A549 (cell line): Measurements from ENCODE around the gene OPCML. TPM values are rescaled to one million over a fixed set of nuclear protein-coding genes. Genes with fewer than 3 reads are reported as not detected.

Experiments used
- ATAC-seq, 2 experiments: fragments of 200-7000 bp in 1 of 2; fragments of >200 bp in 1 of 2; cut with Nextera tagmentation in 1 of 2; cut with Tn5 transposase in 1 of 2; 3 replicates each; pipeline versions ENCODE4 v1.8.0 to v1.9.1; 2018 to 2020; ENCODE audit warnings: mild to moderate bottlenecking in 1 of 2, moderate library complexity in 1 of 2
- CTCF ChIA-PET: fragments of 300-600 bp; sonication (Branson Sonifier 250); formaldehyde crosslinking; extraction: SDS; loops from one replicate; lab custom pipeline; 2021; ENCODE audit warnings: antibody characterized with exemption, inconsistent platforms; lab: Yijun Ruan, JAX
- POLR2A ChIA-PET: fragments of 350-600 bp; formaldehyde crosslinking; extraction: SDS; loops from one replicate; lab custom pipeline; 2021; ENCODE audit warnings: antibody characterized with exemption, inconsistent platforms; lab: Yijun Ruan, JAX
- DNase-seq, 2 experiments: peaks; one replicate each; pipeline versions ENCODE4 v3.0.0 to v3.0.0-alpha.2; 2011 to 2016; ENCODE audit warnings: low read depth in 1 of 2, low spot score in 1 of 2
- FAIRE-seq: peaks from 2 replicates; lab custom pipeline; 2011; peaks lifted over from hg19 to GRCh38; lab: Jason Lieb, UNC
- H3K27ac ChIP-seq, 2 experiments: fragments of >200 bp; sonication (Bioruptor Twin); formaldehyde crosslinking; 3 replicates each; pipeline ENCODE4 v1.5.1; 2016 to 2017
- H3K4me1 ChIP-seq: fragments of >200 bp; sonication (Bioruptor Twin); formaldehyde crosslinking; 3 replicates; pipeline ENCODE4 v1.6.1; 2016
- H3K4me2 ChIP-seq: fragments of >200 bp; sonication (Bioruptor Twin); formaldehyde crosslinking; 3 replicates; pipeline ENCODE4 v1.6.1; 2016
- H3K4me3 ChIP-seq: fragments of >200 bp; sonication (Bioruptor Twin); formaldehyde crosslinking; 3 replicates; pipeline ENCODE4 v1.5.1; 2016
- H3K9me3 ChIP-seq: fragments of >200 bp; sonication (Bioruptor Twin); formaldehyde crosslinking; 3 replicates; pipeline ENCODE4 v1.6.1; 2016
- ATOH8 ChIP-seq: fragments of 250-450 bp; sonication (Bioruptor Pico); IDR thresholded peaks from 2 replicates; pipeline ENCODE4 v1.5.0; 2020; ENCODE audit warnings: low read depth, mild to moderate bottlenecking, moderate library complexity
- BCL3 ChIP-seq: fragments of >200 bp; sonication (Bioruptor Twin); formaldehyde crosslinking; IDR thresholded peaks from 3 replicates; pipeline ENCODE4 v1.6.1; 2016
- CBX8 ChIP-seq: fragments of 200-600 bp; sonication (generic); IDR thresholded peaks from 2 replicates; pipeline ENCODE4 v1.6.1; 2016
- CEBPB ChIP-seq, 2 experiments: fragments of >200 bp in 1 of 2; sonication (Bioruptor Twin) in 1 of 2; formaldehyde crosslinking in 1 of 2; IDR thresholded peaks; 2 replicates each; pipeline ENCODE4 v1.6.1; 2012 to 2016
- CTCF ChIP-seq: fragments of >200 bp; sonication (Bioruptor Twin); formaldehyde crosslinking; IDR thresholded peaks from 3 replicates; pipeline ENCODE4 v1.5.1; 2016
- EHF ChIP-seq: fragments of 250-450 bp; sonication (Bioruptor Pico); IDR thresholded peaks from 2 replicates; pipeline ENCODE4 v1.5.0; 2020; ENCODE audit warnings: mild to moderate bottlenecking
- FOXS1 ChIP-seq: fragments of 250-450 bp; sonication (Bioruptor Pico); IDR thresholded peaks from 2 replicates; pipeline ENCODE4 v1.5.0; 2020; ENCODE audit warnings: mild to moderate bottlenecking, moderate library complexity
- HEYL ChIP-seq: fragments of 250-450 bp; sonication (Bioruptor Pico); IDR thresholded peaks from 2 replicates; pipeline ENCODE4 v1.8.0; 2021; ENCODE audit warnings: mild to moderate bottlenecking, moderate library complexity
- HOXB13 ChIP-seq: fragments of 250-450 bp; sonication (Bioruptor Pico); IDR thresholded peaks from 2 replicates; pipeline ENCODE4 v1.5.0; 2020; ENCODE audit warnings: low read depth, mild to moderate bottlenecking, moderate library complexity
- JUN ChIP-seq, 2 experiments: fragments of >200 bp; sonication (Bioruptor Twin); formaldehyde crosslinking; IDR thresholded peaks; 2 replicates in 1 of 2; 3 replicates in 1 of 2; pipeline ENCODE4 v1.6.1; 2016 to 2017
- KDM1A ChIP-seq: fragments of 200-600 bp; sonication (generic); IDR thresholded peaks from 2 replicates; pipeline ENCODE4 v1.6.1; 2016; ENCODE audit warnings: low read depth, mild to moderate bottlenecking
- MAX ChIP-seq: IDR thresholded peaks from 2 replicates; pipeline ENCODE4 v1.6.1; 2012
- NPAS2 ChIP-seq: fragments of 250-450 bp; sonication (Bioruptor Pico); IDR thresholded peaks from 2 replicates; pipeline ENCODE4 v1.8.0; 2022; ENCODE audit warnings: mild to moderate bottlenecking, moderate library complexity, borderline replicate concordance
- PBX3 ChIP-seq: IDR thresholded peaks from 2 replicates; pipeline ENCODE4 v1.6.1; 2012
- POLR2A ChIP-seq: IDR thresholded peaks from 2 replicates; pipeline ENCODE4 v1.6.1; 2012; ENCODE audit warnings: mild to moderate bottlenecking, low read length
- POLR2AphosphoS2 ChIP-seq: conservative IDR thresholded peaks from 2 replicates; pipeline ENCODE4 v1.6.1; 2012; ENCODE audit warnings: low read length, improper control_type of control experiment, inconsistent platforms
- RARB ChIP-seq: fragments of 250-450 bp; sonication (Bioruptor Pico); IDR thresholded peaks from 2 replicates; pipeline ENCODE4 v1.8.0; 2021; ENCODE audit warnings: mild to moderate bottlenecking, moderate library complexity
- REST ChIP-seq: fragments of 200-600 bp; sonication (generic); IDR thresholded peaks from 2 replicates; pipeline ENCODE4 v1.6.1; 2016; ENCODE audit warnings: antibody characterized with exemption, mild to moderate bottlenecking, moderate library complexity
- RFX5 ChIP-seq: fragments of 450-650 bp; IDR thresholded peaks from 2 replicates; pipeline ENCODE4 v1.7.1; 2014; ENCODE audit warnings: antibody characterized with exemption, mild to moderate bottlenecking, moderate library complexity
- ZFP36 ChIP-seq: fragments of 450-650 bp; IDR thresholded peaks from 2 replicates; pipeline ENCODE4 v1.6.1; 2014; ENCODE audit warnings: borderline replicate concordance; ENCODE audit not compliant: partially characterized antibody
- WGBS: methylation state at CpG from one replicate; pipeline ENCODE4 v1.1.6; 2017; ENCODE audit errors: missing lambda C conversion rate; 5-methylcytosine and 5-hydroxymethylcytosine counted together
- polyA plus RNA-seq, 4 experiments: library from polyadenylated mRNA; depleted of rRNA in 3 of 4; stranded (reverse); fragments of >200 nt; fragmentation: RNase III in 1 of 4; extraction: RNeasy Plus Mini Kit Qiagen cat#74134 plus additional on column Dnase treatment in 1 of 4; gene quantifications; 2 replicates in 3 of 4; 3 replicates in 1 of 4; pipeline ENCODE4 v1.2.3, GENCODE V29; 2011 to 2017

The OPCML gene
- polyA plus RNA-seq, 2 of the 4 experiments (the other 2 are of a cell fraction) = not detected

- 38% methylated on average over 12 of the region's 12 CpGs for WGBS
Observed at GRCh38 chr11:133162227-133162626, 370.1 kb downstream of the OPCML start.

GRCh38 chr11:133160754-133161153 lies 371.5 kb downstream of the OPCML start:
- no peak overlapping the region for H3K27ac ChIP-seq
- H3K4me3 ChIP-seq = no peak overlapping the region
- CTCF ChIA-PET = no interaction called here
- no peak for FAIRE-seq
- no peak for DNase-seq
- TF ChIP-seq BCL3 = no peak
- TF ChIP-seq POLR2AphosphoS2 = no peak
- no peak for TF ChIP-seq FOXS1 (CRISPR knock-in tag)
- TF ChIP-seq CEBPB (IDR thresholded peaks at IDR 0.05) = no peak
- TF ChIP-seq HEYL (CRISPR knock-in tag) = no peak
- TF ChIP-seq NPAS2 = no peak
- TF ChIP-seq RARB (CRISPR knock-in tag) = no peak
- TF ChIP-seq, all 56 proteins: peak for 0
- POLR2A ChIA-PET = no interaction called here
- H3K4me2 ChIP-seq = no peak overlapping the region
- no peaks in the 10 kb centered on the region for H3K4me1 ChIP-seq
- H3K9me3 ChIP-seq = no peaks in the 10 kb centered on the region
- WGBS = 7% methylated on average over 3 of the region's 7 CpGs
- no peak for ATAC-seq

More at GRCh38 chr11:133162227-133162626, 370.1 kb downstream of the OPCML start:
- Histone ChIP-seq H3K4me2 (no peak overlapping the region), H3K4me1 (no peaks in the 10 kb centered on the region), H3K27ac (no peak overlapping the region), H3K4me3 (no peak overlapping the region)
- FAIRE-seq (no peak), ATAC-seq (no peak)
- no peak for TF ChIP-seq EHF (CRISPR knock-in tag)
- TF ChIP-seq CBX8 = no peak
- TF ChIP-seq POLR2A = no peak
- no peak for TF ChIP-seq REST
- TF ChIP-seq PBX3 = no peak
- no peak for TF ChIP-seq JUN (IDR thresholded peaks at IDR 0.05)
- no peak for TF ChIP-seq KDM1A
- TF ChIP-seq, all 56 proteins: peak for 0
- POLR2A ChIA-PET = no interaction called here
- DNase-seq = no peak
- CTCF ChIA-PET = no interaction called here
- H3K9me3 ChIP-seq = no peaks in the 10 kb centered on the region

GRCh38 chr11:133156986-133157745 lies 375.1 kb downstream of the OPCML start:
- no peaks in the 10 kb centered on the region for H3K4me1 ChIP-seq
- no peak for DNase-seq
- H3K9me3 ChIP-seq = no peaks in the 10 kb centered on the region
- no peak overlapping the region for H3K4me2 ChIP-seq
- whole genome bisulfite sequencing = 35% methylated on average over 17 of the region's 17 CpGs
- TF ChIP-seq ZFP36 (no peak), EHF (CRISPR knock-in tag) (no peak), CTCF (no peak), REST (no peak), HOXB13 (CRISPR knock-in tag) (no peak), RFX5 (no peak), MAX (no peak), ATOH8 (CRISPR knock-in tag) (no peak), NPAS2 (no peak)
- TF ChIP-seq, all 56 proteins: peak for 0
- no peak for FAIRE-seq
- ATAC-seq = no peak
- POLR2A ChIA-PET = no interaction called here
- Histone ChIP-seq H3K4me3 (no peak overlapping the region), H3K27ac (no peak overlapping the region)
- CTCF ChIA-PET = interaction anchor here (1.1 kb wide), 1 partner anchor 65 kb away, joined by 3 read pairs; no protein-coding TSS in a partner anchor
